AG20443 (cell line): Measurements from ENCODE around the gene FAM180A.
"Not testable (repeated sequence)": the region's sequence is repeated elsewhere in the genome, so short reads cannot be mapped to it uniquely, and the experiment has no call there.

Experiments used
- DNase-seq: peaks from one replicate; pipeline ENCODE4 v3.0.0; 2012; ENCODE audit warnings: low spot score, mixed read lengths

The FAM180A gene

DNA sequence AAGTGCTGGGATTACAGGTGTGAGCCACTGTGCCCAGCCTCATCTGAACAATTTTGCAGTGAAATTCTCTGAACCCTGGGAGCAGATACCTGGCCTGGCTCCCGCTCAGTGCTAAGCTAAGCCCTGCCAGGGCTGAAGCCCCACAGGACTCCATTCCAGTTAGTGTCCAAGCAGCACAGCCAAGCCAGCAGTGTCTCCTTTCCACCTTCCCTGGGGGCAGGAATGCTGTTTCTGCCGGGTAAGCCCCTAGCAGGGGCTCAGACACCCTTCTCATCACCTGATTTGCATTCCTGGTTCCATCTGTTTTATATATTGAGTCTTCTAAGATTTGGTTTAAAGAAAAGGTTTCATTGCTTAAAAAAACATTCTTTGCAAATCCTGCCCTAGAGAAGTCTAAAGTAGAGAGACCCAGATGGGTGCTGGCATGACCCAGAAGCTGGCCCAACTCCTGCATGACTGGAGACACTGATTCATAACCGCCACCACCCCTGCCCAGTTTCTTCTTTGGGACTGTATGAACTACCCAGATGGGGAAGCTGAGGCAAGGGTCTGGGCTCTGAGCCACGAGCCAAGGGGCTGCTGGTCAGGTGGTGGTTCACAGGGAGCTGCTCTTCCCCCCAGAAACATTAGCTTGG lies 34.7 kb downstream of the FAM180A start:
- peak; percentile 24 for DNase-seq

- no peak for DNase-seq
Measured at GRCh38 chr7:135712796-135713195, 35.8 kb downstream of the FAM180A start.

GRCh38 chr7:135712182-135712782 lies 36.3 kb downstream of the FAM180A start:
- DNase-seq = no peak

- DNase-seq = no peak
Measured at GRCh38 chr7:135711139-135711469, 37.5 kb downstream of the FAM180A start.

DNA sequence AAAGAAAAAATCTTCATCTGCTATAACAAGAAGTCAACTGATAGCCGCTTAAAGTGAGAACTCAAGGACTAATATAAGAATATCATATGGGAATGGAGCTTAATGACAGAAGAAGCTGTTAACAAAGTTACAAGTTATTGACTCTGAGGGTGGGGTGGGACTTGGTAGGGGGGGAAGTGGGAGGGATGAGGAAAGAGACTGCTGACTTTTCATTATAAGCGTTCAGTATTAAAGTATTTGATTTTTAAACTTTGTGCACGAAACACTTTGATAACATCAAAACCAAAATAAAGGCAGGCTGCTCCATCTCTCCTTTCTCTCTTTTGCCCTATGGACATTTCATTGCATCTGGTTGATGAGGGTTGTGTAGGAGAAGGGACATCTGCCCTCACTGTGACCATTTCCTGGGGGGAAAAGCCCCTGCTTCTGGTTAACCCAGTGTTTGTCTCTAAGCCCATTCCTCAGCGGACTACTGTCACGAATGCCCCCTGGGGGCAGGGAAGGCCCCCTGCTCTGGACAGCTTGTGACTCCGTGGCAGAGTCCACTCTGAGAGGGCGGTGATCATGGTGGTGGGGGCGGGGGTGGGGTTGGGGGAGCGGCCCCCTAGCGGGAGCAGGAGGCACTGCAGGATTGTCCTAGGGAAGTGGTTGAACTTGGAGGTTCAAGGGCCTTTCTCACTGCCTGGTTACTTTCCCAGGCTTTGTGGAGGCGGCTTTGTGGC lies 38.0 kb downstream of the FAM180A start:
- peak; percentile 62 for DNase-seq

- DNase-seq = no peak
Measured at GRCh38 chr7:135709508-135709907, 39.1 kb downstream of the FAM180A start.

- no peak for DNase-seq
Measured at GRCh38 chr7:135708041-135708440, 40.6 kb downstream of the FAM180A start.

- no peak for DNase-seq
Measured at GRCh38 chr7:135707570-135707966, 41.0 kb downstream of the FAM180A start.

DNA sequence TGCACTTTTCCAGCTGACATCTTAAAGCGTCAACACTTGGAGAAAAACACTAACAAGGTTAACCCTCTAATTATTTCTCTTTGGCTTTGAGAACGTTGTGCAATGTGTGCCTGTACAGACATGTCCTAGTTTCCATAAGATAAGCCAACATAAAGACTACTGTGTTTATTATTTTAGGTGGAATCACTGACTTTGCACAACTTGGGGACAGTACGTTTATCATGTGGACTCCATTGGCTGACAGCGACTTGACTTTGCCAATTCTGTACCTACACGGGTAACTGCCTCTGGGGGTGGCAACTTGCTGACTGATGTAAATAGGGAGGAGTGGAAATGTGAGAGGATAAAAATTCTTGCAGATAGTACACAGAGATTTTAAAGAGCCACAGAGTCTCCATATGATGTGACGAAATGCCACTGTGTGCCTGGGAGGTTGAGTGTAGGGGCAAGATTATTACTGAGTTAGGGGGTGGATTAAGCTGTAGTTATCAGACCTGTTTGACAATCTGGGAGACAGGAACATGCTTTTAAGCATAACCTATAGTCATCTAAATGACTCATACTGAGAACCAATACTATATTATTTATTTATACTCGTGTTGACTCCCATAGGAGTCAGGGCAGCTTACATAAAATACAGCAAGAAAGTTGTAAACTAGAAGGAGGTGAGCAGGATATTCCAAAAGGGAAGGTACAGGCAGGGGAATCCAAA lies 41.6 kb downstream of the FAM180A start:
- no peak for DNase-seq

DNA sequence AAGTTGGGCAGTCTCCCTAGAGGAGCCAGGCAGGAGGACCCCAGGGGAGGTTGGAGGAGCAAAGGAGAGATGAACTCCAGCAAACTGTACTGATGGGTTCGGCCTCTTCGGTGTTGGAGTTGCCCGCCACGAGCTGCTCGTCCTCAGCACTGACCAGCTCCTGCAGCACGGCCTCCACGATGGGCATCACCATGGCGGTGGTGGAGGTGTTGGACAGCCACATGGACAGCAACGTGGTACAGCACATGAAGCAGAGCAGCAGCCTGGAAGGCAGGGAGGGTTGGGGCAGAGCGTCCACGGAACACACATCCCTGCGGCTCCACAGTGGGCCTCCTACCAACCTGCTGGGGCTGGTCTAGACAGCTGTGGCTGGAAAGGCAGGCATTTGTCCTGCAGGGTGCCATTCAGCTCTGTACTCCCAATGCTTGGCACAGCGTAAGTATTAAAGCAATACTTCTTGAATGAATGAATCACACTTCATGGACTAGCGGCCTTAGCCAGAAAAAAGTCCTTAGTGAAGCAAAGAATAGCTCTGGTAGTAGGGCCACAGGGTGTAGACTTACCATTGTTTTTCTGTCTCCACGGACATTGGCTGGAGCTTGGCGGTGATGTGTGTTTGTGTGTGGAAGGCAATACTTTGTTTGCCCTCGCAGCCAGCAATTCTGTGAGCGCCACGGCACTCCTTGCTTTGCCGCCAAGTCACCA lies 42.4 kb downstream of the FAM180A start:
- DNase-seq = no peak

GRCh38 chr7:135704698-135705097 lies 43.9 kb downstream of the FAM180A start:
- no peak for DNase-seq

DNA sequence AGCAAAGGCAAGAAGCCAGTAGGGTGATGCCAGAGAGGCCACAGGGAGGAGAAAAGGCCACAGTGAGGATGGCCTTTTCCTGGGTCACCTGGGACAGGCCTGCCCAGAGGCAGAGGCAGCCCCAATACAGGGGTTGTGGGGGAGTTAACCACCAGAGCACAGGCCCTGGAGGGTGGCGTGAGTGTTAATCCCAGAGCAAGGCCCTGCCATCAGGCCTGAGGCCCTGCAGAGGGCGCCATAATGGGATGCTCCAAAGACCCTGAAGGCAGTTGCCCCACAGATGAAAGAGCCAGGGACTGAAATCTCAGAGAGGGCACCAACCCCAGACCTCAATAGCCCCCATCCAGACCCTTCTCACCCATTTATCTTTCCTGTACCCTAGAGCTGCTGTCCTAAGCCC lies 44.5 kb downstream of the FAM180A start:
- DNase-seq = no peak

DNA sequence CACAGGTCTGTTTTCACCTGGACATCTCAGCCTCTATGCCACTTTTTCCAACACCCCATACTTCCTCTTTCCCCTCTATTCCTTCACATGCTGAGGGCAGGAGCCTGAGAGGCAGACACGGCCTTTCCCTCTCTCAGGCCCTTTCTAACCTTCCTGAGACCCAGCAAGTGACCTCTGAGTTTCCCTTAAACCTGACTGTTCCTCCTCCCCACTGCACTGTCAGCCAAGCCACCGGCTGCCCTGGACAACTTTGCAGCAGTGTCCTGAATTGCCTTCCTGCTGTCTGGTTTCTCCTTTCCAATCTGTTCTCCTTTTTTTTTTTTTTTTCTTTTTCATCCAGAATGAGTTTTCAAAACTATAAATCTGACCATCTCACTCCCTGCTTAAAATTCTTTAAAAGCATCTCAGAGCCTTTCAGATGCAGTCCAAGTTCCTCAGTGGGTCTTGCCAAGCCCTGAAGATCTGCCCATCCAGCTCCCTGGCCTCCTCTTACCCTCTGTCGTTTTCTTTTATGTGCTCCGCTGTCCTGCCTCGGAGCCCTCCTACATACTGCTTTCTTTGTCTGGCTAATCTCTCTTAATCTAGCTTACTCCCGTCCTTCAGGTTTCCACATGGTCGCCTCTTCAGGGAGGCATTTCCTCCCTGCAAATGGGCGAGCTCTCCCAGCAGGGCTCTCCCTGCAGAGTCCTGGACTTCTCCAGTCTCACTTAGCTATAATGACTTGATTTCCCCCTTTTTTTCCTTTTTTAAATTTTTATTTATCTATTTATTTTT lies 51.1 kb downstream of the FAM180A start:
- DNase-seq = no peak

DNA sequence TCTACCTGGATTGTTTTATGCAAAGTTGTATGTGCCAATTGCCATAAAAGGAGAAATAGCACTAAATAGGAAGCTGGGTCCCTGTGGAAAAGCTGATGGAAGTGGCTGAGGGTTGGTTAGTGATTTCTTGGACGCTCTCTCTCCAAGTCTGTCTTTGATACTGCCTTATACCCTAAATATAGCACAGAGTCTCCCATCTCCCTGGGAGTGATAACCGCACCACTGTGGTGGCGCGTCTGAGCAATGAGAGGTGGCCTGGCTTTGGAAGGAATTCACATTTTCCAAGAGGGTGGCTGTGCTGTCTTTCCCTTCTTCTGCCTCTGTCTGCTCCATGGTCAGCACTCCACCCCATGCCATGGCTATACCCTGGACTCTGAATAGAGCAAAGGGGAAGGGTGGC lies 55.1 kb downstream of the FAM180A start:
- no peak for DNase-seq

- DNase-seq = not testable (repeated sequence)
Measured at GRCh38 chr7:135692606-135693005, 56.0 kb downstream of the FAM180A start.

GRCh38 chr7:135692055-135692454 lies 56.6 kb downstream of the FAM180A start:
- no peak for DNase-seq

- DNase-seq = peak; percentile 70
Measured at GRCh38 chr7:135690566-135690965, 58.0 kb downstream of the FAM180A start.

- no peak for DNase-seq
Measured at GRCh38 chr7:135687466-135687865, 61.1 kb downstream of the FAM180A start.

DNA sequence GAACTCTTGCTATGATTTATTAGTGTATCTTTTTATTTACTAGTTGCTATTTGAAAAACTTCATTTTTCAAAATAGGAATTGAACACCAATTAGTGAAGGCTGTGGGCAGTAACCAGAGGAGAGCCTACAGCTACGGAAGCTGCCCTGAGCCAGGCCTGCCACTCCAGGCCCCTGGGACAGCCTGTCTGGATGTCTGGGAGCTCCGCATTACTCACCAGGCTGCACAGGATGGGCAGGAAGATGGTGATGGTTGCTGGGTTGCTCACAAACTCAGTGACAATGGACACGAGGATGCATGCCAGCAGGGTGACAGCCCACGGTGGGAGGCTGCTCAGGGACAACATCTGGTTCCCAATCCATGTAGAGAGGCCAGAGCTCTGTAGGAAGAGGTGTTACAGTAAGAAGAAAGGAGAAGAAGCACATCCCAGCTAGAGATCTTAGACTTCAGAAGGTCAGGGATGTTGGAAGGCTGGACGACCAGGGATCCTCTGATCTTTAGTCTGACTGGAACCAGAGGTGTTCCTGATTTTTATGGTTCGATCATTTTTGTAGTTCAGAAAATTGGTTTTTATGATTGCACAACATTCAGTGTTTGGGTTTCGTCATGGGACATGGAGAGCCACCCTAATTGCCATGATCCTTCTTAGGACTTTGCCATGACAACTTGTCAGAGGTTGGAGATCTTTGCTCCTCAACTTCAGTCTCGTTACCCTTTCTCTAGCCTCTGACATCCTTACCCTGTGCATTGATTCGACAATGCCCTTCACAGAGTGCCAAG lies 63.1 kb downstream of the FAM180A start:
- DNase-seq = peak; percentile 52

DNA sequence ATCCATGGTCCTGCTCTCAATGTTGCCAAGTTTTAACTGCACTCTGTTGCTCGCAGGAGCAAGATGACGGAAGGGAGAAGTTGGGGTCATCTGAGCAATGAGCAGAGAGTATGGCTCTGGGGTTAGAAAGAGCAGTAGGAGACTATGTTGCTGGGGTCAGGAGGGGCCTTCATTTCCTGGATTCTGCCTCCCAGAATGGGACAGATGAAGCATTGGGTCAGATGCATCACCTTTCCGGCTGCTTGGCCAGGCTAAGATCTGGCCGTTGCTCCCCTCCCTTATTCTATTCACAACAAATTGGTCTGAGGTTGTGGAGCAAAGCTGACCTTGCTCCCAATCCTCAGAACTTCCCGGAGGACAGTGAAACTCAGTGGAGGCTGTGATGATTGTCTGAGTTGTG lies 63.9 kb downstream of the FAM180A start:
- DNase-seq = no peak

DNA sequence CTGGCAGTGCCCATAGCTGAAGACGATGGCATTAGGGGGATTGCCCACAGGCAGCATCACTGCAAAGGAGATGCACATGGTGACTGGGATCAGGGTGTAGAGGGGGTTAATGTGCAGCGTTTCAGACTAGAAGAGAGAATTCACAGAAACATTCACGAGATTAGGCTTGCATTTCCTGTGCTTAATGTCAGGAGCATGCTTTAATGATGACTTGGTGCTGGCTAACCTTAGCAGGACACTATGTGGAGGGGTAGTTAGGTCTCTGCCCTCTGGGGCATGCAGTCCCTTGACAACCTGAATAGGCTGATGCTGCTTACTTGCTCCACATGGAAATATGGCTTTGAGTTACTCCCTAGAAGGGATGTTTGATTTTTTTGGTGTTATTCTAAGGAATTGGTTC lies 64.5 kb downstream of the FAM180A start:
- peak; percentile 38 for DNase-seq
